MM.1S (cell line): ENCODE measurements around the gene ZNF860.

Experiments
- CTCF ChIP-seq: fragments of 300-600 bp; sonication (generic); IDR thresholded peaks from 2 replicates; pipeline ENCODE4 v1.5.1; 2016; ENCODE audit warnings: antibody characterized with exemption, low read length, mixed read lengths
- EZH2 ChIP-seq: fragments of 300-600 bp; sonication (generic); optimal IDR thresholded peaks from 2 replicates; pipeline ENCODE3; 2017; ENCODE audit warnings: low read depth, mild to moderate bottlenecking, antibody characterized with exemption, low read length, mixed read lengths
- EZH2phosphoT487 ChIP-seq: fragments of 300-600 bp; sonication (generic); IDR thresholded peaks from 2 replicates; pipeline ENCODE4 v1.6.1; 2018; ENCODE audit warnings: antibody characterized with exemption, low read length

GRCh38 chr3:31966978-31967591 is 14.5 kb upstream of the ZNF860 start:
- TF ChIP-seq CTCF: no peak
- TF ChIP-seq EZH2: no peak
- no peak for TF ChIP-seq EZH2phosphoT487
